Hepatocyte (in vitro differentiated cells): ENCODE data around the gene PDYN. TPM values are rescaled to one million over a fixed set of nuclear protein-coding genes. Genes with fewer than 3 reads are reported as not detected.

Experiments used
- DNase-seq: peaks from one replicate; pipeline ENCODE4 v3.0.0-alpha.2; 2016; ENCODE audit warnings: low spot score
- H2AFZ ChIP-seq: fragments of 200-600 bp; sonication (generic); 2 replicates; pipeline ENCODE4 v1.6.0; 2016; ENCODE audit warnings: antibody characterized with exemption, mild to moderate bottlenecking
- H3K27ac ChIP-seq: fragments of 200-600 bp; sonication (generic); 2 replicates; pipeline ENCODE4 v1.5.1; 2016; ENCODE audit warnings: mild to moderate bottlenecking
- H3K27me3 ChIP-seq: fragments of 200-600 bp; sonication (generic); 2 replicates; pipeline ENCODE4 v1.6.1; 2016
- H3K36me3 ChIP-seq: fragments of 200-600 bp; sonication (generic); replicated peaks from 2 replicates; pipeline ENCODE4 v1.5.1; 2016; ENCODE audit warnings: low read depth; ENCODE audit not compliant: insufficient read depth
- H3K4me1 ChIP-seq: fragments of 200-600 bp; sonication (generic); 2 replicates; pipeline ENCODE4 v1.5.1; 2016; ENCODE audit warnings: mild to moderate bottlenecking, moderate library complexity; ENCODE audit not compliant: insufficient read depth
- H3K4me2 ChIP-seq: fragments of 200-600 bp; sonication (generic); 2 replicates; pipeline ENCODE4 v1.6.0; 2016
- H3K4me3 ChIP-seq: fragments of 200-600 bp; sonication (generic); 2 replicates; pipeline ENCODE4 v1.5.1; 2016; ENCODE audit warnings: mild to moderate bottlenecking
- H3K79me2 ChIP-seq: fragments of 200-600 bp; sonication (generic); 2 replicates; pipeline ENCODE4 v1.6.0; 2017; ENCODE audit warnings: mild to moderate bottlenecking
- H3K9me2 ChIP-seq: fragments of 200-600 bp; sonication (generic); replicated peaks from 2 replicates; pipeline ENCODE4 v1.6.0; 2017; ENCODE audit warnings: mild to moderate bottlenecking; ENCODE audit not compliant: insufficient read depth
- H3K9me3 ChIP-seq: fragments of 200-600 bp; sonication (generic); 2 replicates; pipeline ENCODE4 v1.5.1; 2016; ENCODE audit warnings: low read depth, mild to moderate bottlenecking
- H4K20me1 ChIP-seq: fragments of 200-600 bp; sonication (generic); 2 replicates; pipeline ENCODE4 v1.6.0; 2016; ENCODE audit warnings: mild to moderate bottlenecking; ENCODE audit not compliant: insufficient read depth, poor library complexity, severe bottlenecking
- EZH2 ChIP-seq: fragments of 200-600 bp; sonication (generic); IDR thresholded peaks from 2 replicates; pipeline ENCODE4 v1.6.1; 2016; ENCODE audit warnings: antibody characterized with exemption, mild to moderate bottlenecking, borderline replicate concordance
- EZH2phosphoT487 ChIP-seq: fragments of 200-600 bp; sonication (generic); IDR thresholded peaks from one replicate; pipeline ENCODE4 v1.6.1; 2018; ENCODE audit warnings: antibody characterized with exemption, mild to moderate bottlenecking, low read depth, moderate library complexity; ENCODE audit not compliant: unreplicated experiment, severe bottlenecking
- WGBS: methylation state at CpG from one replicate; pipeline ENCODE4 v1.1.6; 2016; ENCODE audit warnings: low lambda C conversion rate; ENCODE audit errors: missing lambda C conversion rate; 5-methylcytosine and 5-hydroxymethylcytosine counted together
- polyA plus RNA-seq: library from polyadenylated mRNA; unstranded; fragments of >200 nt; fragmentation: Nextera tagmentation; extraction: Ambion mirVana; gene quantifications from 2 replicates; pipeline ENCODE4 v1.2.1, GENCODE V29; 2016
- total RNA-seq: library from RNA; depleted of rRNA; stranded (reverse); fragments of >200 nt; gene quantifications from 2 replicates; pipeline ENCODE4 v1.2.3, GENCODE V29; 2014
- TF ChIP-seq, protein P1 (sequence below): fragments of 200-600 bp; sonication (generic); IDR thresholded peaks from 2 replicates; pipeline ENCODE4 v1.5.1; 2016; ENCODE audit warnings: antibody characterized with exemption, mild to moderate bottlenecking; ENCODE audit not compliant: poor library complexity

Gene PDYN
- total and polyA plus RNA-seq, 2 experiments from 2014 or later: not detected

DNA sequence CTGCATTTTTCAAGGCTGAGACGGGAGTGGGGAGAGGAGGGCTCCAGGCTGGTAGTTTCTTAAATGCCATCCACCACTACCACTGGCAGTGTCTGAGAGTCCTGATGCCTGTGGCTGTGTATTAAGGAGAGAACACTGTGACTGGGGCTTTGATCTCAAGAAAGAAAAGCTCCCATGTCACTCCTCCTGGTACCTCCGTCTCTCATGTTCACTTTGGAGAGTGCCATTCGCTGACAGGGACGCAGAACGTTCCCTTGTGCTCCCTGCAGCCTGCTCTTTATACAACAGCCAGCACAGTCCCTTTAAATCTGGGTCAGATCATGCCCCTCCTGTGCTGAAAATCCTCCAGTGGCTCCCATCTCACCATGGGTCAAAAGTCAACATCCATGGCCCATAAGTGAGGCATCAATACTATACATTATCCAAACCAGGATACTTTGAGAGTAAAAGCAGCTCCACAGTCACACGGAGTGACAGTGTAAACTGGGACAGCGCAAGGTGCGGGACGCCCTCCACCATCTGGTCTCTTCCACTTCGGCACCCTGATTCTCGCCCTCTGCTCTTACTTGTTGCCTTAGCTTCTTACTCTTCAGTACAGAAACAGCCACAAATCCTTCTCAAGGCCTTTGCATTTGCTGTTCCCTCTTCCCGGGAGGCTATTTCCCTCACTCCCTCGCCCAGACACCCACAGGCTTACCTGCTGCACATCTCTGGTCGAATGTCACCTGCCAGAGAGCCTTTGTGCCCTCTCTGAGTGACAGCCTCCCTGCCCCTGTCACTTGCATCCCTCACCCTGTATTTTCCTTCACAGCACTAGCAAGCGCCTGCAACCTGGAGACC lies 20.0 kb downstream of the PDYN start:
- no peaks in the 10 kb centered on the region for H3K4me1 ChIP-seq
- H3K36me3 ChIP-seq: no peaks in the 10 kb centered on the region
- H3K79me2 ChIP-seq: no peaks in the 10 kb centered on the region
- H3K4me2 ChIP-seq: no peak overlapping the region
- TF ChIP-seq EZH2 (no peak), EZH2phosphoT487 (no peak)
- TF ChIP-seq, protein P1, sequence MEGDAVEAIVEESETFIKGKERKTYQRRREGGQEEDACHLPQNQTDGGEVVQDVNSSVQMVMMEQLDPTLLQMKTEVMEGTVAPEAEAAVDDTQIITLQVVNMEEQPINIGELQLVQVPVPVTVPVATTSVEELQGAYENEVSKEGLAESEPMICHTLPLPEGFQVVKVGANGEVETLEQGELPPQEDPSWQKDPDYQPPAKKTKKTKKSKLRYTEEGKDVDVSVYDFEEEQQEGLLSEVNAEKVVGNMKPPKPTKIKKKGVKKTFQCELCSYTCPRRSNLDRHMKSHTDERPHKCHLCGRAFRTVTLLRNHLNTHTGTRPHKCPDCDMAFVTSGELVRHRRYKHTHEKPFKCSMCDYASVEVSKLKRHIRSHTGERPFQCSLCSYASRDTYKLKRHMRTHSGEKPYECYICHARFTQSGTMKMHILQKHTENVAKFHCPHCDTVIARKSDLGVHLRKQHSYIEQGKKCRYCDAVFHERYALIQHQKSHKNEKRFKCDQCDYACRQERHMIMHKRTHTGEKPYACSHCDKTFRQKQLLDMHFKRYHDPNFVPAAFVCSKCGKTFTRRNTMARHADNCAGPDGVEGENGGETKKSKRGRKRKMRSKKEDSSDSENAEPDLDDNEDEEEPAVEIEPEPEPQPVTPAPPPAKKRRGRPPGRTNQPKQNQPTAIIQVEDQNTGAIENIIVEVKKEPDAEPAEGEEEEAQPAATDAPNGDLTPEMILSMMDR: no peak
- peaks cover 45% of the 10 kb centered on the region for H3K27me3 ChIP-seq
- no peak overlapping the region for H3K4me3 ChIP-seq
- no peaks in the 10 kb centered on the region for H3K9me2 ChIP-seq
- 82% methylated on average over 15 of the region's 15 CpGs for WGBS
- no peak overlapping the region for H3K27ac ChIP-seq
- DNase-seq: no peak
- H4K20me1 ChIP-seq: no peaks in the 10 kb centered on the region
- no peak overlapping the region for H2AFZ ChIP-seq
- H3K9me3 ChIP-seq: no peaks in the 10 kb centered on the region

- Histone ChIP-seq H3K9me2 (no peaks in the 10 kb centered on the region), H2AFZ (no peak overlapping the region), H3K4me1 (no peaks in the 10 kb centered on the region), H3K27me3 (peaks cover 29% of the 10 kb centered on the region), H3K79me2 (no peaks in the 10 kb centered on the region), H3K4me2 (no peak overlapping the region), H3K27ac (no peak overlapping the region), H3K36me3 (no peaks in the 10 kb centered on the region), H3K4me3 (no peak overlapping the region), H3K9me3 (no peaks in the 10 kb centered on the region), H4K20me1 (no peaks in the 10 kb centered on the region)
- TF ChIP-seq EZH2 (no peak), EZH2phosphoT487 (no peak)
- TF ChIP-seq, protein P1: no peak
- 80% methylated on average over 5 of the region's 5 CpGs for WGBS
- DNase-seq: no peak
Observed at GRCh38 chr20:1971893-1972586, 21.8 kb downstream of the PDYN start.

- H3K27me3 ChIP-seq: peaks cover 32% of the 10 kb centered on the region
- no peaks in the 10 kb centered on the region for H3K36me3 ChIP-seq
- H2AFZ ChIP-seq: no peak overlapping the region
- no peak overlapping the region for H3K27ac ChIP-seq
- H3K79me2 ChIP-seq: no peaks in the 10 kb centered on the region
- no peak for DNase-seq
- no peaks in the 10 kb centered on the region for H3K4me1 ChIP-seq
- 83% methylated on average over 4 of the region's 4 CpGs for WGBS
- no peaks in the 10 kb centered on the region for H4K20me1 ChIP-seq
- no peaks in the 10 kb centered on the region for H3K9me2 ChIP-seq
- H3K4me3 ChIP-seq: no peak overlapping the region
- TF ChIP-seq EZH2phosphoT487 (no peak), EZH2 (no peak)
- TF ChIP-seq, protein P1: no peak
- no peaks in the 10 kb centered on the region for H3K9me3 ChIP-seq
- H3K4me2 ChIP-seq: no peak overlapping the region
Observed at GRCh38 chr20:1968964-1969363, 24.9 kb downstream of the PDYN start.
